Measurements from ENCODE around the gene ARHGEF17. TPM values are rescaled to one million over a fixed set of nuclear protein-coding genes. Genes with fewer than 3 reads are reported as not detected.
A peak's percentile ranks its signal among the peaks of the same experiment; 100 is the strongest.

Gene ARHGEF17
- total and polyA plus RNA-seq, 4 experiments from 2014 or later, result 0.23 TPM; not detected in 3

- Histone ChIP-seq H3K27ac (ENCODE audit: low read depth, low read length) (no peak overlapping the region), H3K36me3 (ENCODE audit: insufficient read depth, low read length) (no peaks in the 10 kb centered on the region), H3K27me3 (ENCODE audit: insufficient read depth, low read length) (no peaks in the 10 kb centered on the region), H3K4me1 (ENCODE audit: insufficient read depth, low read length) (no peaks in the 10 kb centered on the region), H3K9me3 (ENCODE audit: control insufficient read depth in 1 of 2, low read length in 2 of 2) (no peaks in the 10 kb centered on the region), H3K4me3 (ENCODE audit: low read length in 2 of 2) (no peak overlapping the region)
- Mint-ChIP-seq H3K36me3 (no peaks in the 10 kb centered on the region), H3K4me1 (no peaks in the 10 kb centered on the region), H3K27me3 (peaks cover 2 to 3% of the 10 kb centered on the region in 2 donors), H3K4me3 (no peak overlapping the region), H3K9me3 (no peaks in the 10 kb centered on the region), H3K27ac (peak overlapping the region in 1 of 7 donors; percentile 35)
- intact Hi-C loops (cut with micrococcal nuclease), result no loop called here
- ChIA-PET POLR2A (ENCODE audit: partially characterized antibody) (no interaction called here), CTCF (ENCODE audit: partially characterized antibody) (no interaction called here)
- DNase-seq, result no peak
Measured at GRCh38 chr11:73274722-73275380, 33.2 kb upstream of the ARHGEF17 start.

GRCh38 chr11:73275381-73275750 lies 32.7 kb upstream of the ARHGEF17 start:
- no peaks in the 10 kb centered on the region for H3K36me3 Mint-ChIP-seq
- H3K4me3 Mint-ChIP-seq, result no peak overlapping the region
- DNase-seq, result no peak
- POLR2A ChIA-PET (ENCODE audit: partially characterized antibody), result no interaction called here
- intact Hi-C loops (cut with micrococcal nuclease), result no loop called here
- no peaks in the 10 kb centered on the region for H3K4me1 ChIP-seq (ENCODE audit: insufficient read depth, low read length)
- H3K4me1 Mint-ChIP-seq, result no peaks in the 10 kb centered on the region
- H3K9me3 Mint-ChIP-seq, result no peaks in the 10 kb centered on the region
- no peak overlapping the region for H3K27ac Mint-ChIP-seq
- CTCF ChIA-PET (ENCODE audit: partially characterized antibody), result no interaction called here
- H3K9me3 ChIP-seq (ENCODE audit: control insufficient read depth in 1 of 2, low read length in 2 of 2), result no peaks in the 10 kb centered on the region
- no peak overlapping the region for H3K27ac ChIP-seq (ENCODE audit: low read depth, low read length)
- no peak overlapping the region for H3K4me3 ChIP-seq (ENCODE audit: low read length in 2 of 2)
- H3K27me3 ChIP-seq (ENCODE audit: insufficient read depth, low read length), result no peaks in the 10 kb centered on the region
- no peaks in the 10 kb centered on the region for H3K36me3 ChIP-seq (ENCODE audit: insufficient read depth, low read length)
- peaks cover 2% of the 10 kb centered on the region in 2 donors for H3K27me3 Mint-ChIP-seq

- CTCF ChIA-PET (ENCODE audit: partially characterized antibody), result no interaction called here
- intact Hi-C loops (cut with micrococcal nuclease), result no loop called here
Measured at GRCh38 chr11:73277467-73277866, 30.6 kb upstream of the ARHGEF17 start.

DNA sequence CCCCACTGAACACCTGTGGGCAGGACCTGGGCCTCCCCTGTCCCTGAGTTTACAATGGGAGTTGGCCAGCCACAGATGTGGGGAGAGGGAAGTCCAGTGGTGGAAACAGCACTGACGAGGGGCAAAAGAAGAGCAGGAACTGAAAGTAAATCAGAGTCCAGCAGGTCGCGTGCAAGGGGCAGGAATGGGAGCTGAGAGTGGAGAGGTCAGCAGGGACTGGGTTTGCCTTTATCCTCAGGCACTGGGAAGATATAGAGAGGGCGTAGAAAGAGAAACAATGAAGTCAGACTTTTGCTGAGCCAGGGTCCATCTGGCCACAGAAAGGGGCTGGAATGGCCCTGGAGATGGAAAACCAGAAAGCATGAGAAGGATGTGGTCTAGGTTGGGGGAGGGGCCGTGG lies 27.4 kb upstream of the ARHGEF17 start:
- no peak overlapping the region for H3K4me3 ChIP-seq (ENCODE audit: low read length in 2 of 2)
- DNase-seq, result no peak
- H3K36me3 ChIP-seq (ENCODE audit: insufficient read depth, low read length), result no peaks in the 10 kb centered on the region
- H3K27me3 ChIP-seq (ENCODE audit: insufficient read depth, low read length), result no peaks in the 10 kb centered on the region
- H3K27ac ChIP-seq (ENCODE audit: low read depth, low read length), result no peak overlapping the region
- Mint-ChIP-seq H3K9me3 (no peaks in the 10 kb centered on the region), H3K27ac (peak overlapping the region in 2 of 7 donors; percentile 60 to 72), H3K27me3 (peaks cover 1 to 4% of the 10 kb centered on the region in 2 donors), H3K4me3 (no peak overlapping the region), H3K4me1 (no peaks in the 10 kb centered on the region), H3K36me3 (no peaks in the 10 kb centered on the region)
- intact Hi-C loops (cut with micrococcal nuclease), result no loop called here
- ChIA-PET POLR2A (ENCODE audit: partially characterized antibody) (no interaction called here), CTCF (ENCODE audit: partially characterized antibody) (interaction anchor here (2.1 kb wide), 1 partner anchor 15 kb away, joined by 6 read pairs; no protein-coding TSS in a partner anchor)
- H3K4me1 ChIP-seq (ENCODE audit: insufficient read depth, low read length), result no peaks in the 10 kb centered on the region
- no peaks in the 10 kb centered on the region for H3K9me3 ChIP-seq (ENCODE audit: control insufficient read depth in 1 of 2, low read length in 2 of 2)

More at GRCh38 chr11:73277467-73277866, 30.6 kb upstream of the ARHGEF17 start:
- Histone ChIP-seq H3K27me3 (ENCODE audit: insufficient read depth, low read length) (no peaks in the 10 kb centered on the region), H3K4me3 (ENCODE audit: low read length in 2 of 2) (no peak overlapping the region), H3K4me1 (ENCODE audit: insufficient read depth, low read length) (no peaks in the 10 kb centered on the region), H3K9me3 (ENCODE audit: control insufficient read depth in 1 of 2, low read length in 2 of 2) (no peaks in the 10 kb centered on the region), H3K27ac (ENCODE audit: low read depth, low read length) (no peak overlapping the region), H3K36me3 (ENCODE audit: insufficient read depth, low read length) (no peaks in the 10 kb centered on the region)
- no peak overlapping the region for H3K27ac Mint-ChIP-seq
- no peaks in the 10 kb centered on the region for H3K36me3 Mint-ChIP-seq
- no peaks in the 10 kb centered on the region for H3K4me1 Mint-ChIP-seq
- H3K4me3 Mint-ChIP-seq, result no peak overlapping the region
- POLR2A ChIA-PET (ENCODE audit: partially characterized antibody), result no interaction called here
- DNase-seq, result no peak
- no peaks in the 10 kb centered on the region for H3K9me3 Mint-ChIP-seq
- peaks cover 4% of the 10 kb centered on the region in 2 donors for H3K27me3 Mint-ChIP-seq

DNA sequence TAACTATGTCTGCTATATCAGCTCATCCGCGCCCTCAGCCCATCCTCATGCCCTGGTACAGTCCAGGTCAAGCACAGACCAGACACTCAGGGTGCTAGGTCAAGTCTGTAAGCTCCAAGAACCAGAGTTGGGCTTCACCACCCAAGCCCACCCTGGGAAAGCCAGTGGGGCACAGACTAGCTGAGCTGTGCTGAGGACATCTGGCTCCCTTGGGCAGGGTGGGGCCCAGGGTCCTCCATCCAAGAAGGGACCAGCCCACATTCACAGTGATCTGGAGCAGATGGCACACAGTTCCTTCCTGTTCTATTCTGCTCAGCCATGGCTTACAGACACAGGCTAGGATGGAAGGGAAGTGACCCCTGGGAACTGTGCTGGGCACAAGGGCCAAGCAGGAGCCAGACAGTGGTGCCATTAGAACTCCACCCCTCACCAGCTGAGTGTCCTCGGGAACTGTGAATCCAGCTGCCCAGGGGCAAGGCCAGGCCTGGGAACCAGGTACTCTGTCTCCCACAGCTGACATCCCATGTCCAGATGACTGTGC lies 26.8 kb upstream of the ARHGEF17 start:
- Histone ChIP-seq H3K9me3 (ENCODE audit: control insufficient read depth in 1 of 2, low read length in 2 of 2) (no peaks in the 10 kb centered on the region), H3K4me1 (ENCODE audit: insufficient read depth, low read length) (no peaks in the 10 kb centered on the region), H3K27me3 (ENCODE audit: insufficient read depth, low read length) (no peaks in the 10 kb centered on the region), H3K36me3 (ENCODE audit: insufficient read depth, low read length) (no peaks in the 10 kb centered on the region), H3K27ac (ENCODE audit: low read depth, low read length) (no peak overlapping the region), H3K4me3 (ENCODE audit: low read length in 2 of 2) (no peak overlapping the region)
- H3K9me3 Mint-ChIP-seq, result no peaks in the 10 kb centered on the region
- ChIA-PET POLR2A (ENCODE audit: partially characterized antibody) (no interaction called here), CTCF (ENCODE audit: partially characterized antibody) (interaction anchor here (2.1 kb wide), 1 partner anchor 14 kb away, joined by 6 read pairs; no protein-coding TSS in a partner anchor)
- no peaks in the 10 kb centered on the region for H3K4me1 Mint-ChIP-seq
- no peak overlapping the region for H3K4me3 Mint-ChIP-seq
- H3K36me3 Mint-ChIP-seq, result no peaks in the 10 kb centered on the region
- no peak overlapping the region for H3K27ac Mint-ChIP-seq
- peaks cover 1 to 4% of the 10 kb centered on the region in 2 donors for H3K27me3 Mint-ChIP-seq
- intact Hi-C loops (cut with micrococcal nuclease), result no loop called here
- DNase-seq, result no peak

DNA sequence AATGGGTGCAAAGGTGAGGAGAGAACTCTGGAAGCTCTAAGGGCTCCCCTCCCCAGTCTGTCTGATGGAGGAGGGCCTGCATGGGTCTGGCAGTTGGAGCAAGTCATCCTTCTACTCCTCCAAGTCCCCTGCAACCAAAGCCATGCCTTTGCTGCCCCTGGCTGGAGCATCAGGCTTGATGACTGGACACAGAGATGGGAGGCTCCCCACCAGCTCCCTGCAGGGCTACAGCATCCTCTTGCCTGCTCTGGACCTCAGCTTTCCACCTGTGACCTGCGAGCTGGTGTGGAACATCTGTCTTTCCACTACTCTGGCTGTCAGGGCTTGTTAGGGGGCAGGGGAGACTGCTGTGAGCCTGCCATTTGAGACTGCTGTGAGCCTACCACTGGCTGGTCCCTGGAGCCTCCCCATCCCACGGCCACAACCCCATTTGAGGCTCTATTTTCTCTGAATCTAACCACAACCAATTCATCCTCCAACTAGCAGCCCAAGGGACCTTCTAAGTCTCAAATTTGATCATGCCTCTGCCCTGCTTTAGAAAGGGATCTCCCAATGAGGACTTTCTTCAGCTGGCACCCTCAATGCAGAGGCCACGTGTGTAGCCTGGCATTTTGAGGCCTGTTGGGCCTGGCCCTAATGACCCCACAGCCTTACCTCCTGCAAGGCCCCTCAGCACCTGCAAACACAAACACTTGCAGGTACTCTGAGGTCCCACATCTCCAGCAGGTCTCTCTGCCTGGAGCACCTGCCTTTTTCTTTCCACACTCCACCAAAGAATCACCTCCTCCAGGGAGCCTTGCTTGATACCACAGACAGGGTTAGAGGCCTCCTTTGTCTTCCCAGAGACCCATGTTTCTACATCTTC lies 26.0 kb upstream of the ARHGEF17 start:
- CTCF ChIA-PET (ENCODE audit: partially characterized antibody), result interaction anchor here (2.1 kb wide), 1 partner anchor 13 kb away, joined by 6 read pairs; no protein-coding TSS in a partner anchor

DNA sequence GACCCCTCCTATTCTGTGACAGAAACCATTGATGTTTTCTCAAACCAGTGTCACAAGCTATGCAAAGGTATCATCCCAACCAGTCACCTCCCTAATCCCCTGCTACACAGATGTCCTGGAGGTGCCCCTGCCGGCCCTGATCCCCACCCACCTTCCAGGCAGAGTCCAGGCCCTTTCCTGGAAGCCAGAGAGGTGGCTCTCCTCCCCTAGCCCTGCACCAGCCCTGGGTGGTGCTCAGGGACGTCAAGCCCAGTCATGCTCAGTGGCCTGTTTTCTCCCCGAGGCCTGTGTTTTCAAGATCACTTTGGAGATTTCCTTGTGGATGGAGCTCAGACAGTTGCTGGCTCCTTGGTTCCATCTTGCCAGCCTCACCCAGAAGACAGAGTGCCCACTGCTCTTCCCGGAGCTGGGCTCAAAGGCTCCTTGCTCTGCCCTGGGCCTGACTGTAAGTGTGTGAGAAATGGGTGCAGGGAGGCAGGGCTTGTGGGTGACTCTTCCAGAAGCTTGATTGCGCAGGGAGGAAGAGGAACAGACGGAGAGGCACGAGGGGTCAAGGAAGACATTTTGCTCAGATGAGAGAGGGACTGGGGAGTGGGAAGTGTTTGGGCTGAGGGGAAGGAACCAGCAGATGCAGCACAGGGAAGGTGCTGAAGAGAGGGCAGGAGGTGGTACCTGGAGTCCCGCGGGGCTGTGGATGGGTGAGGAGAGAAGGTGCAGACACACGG lies 24.6 kb upstream of the ARHGEF17 start:
- Histone ChIP-seq H3K27ac (ENCODE audit: low read depth, low read length) (no peak overlapping the region), H3K4me1 (ENCODE audit: insufficient read depth, low read length) (no peaks in the 10 kb centered on the region), H3K36me3 (ENCODE audit: insufficient read depth, low read length) (no peaks in the 10 kb centered on the region), H3K27me3 (ENCODE audit: insufficient read depth, low read length) (no peaks in the 10 kb centered on the region), H3K9me3 (ENCODE audit: control insufficient read depth in 1 of 2, low read length in 2 of 2) (no peaks in the 10 kb centered on the region), H3K4me3 (ENCODE audit: low read length in 2 of 2) (no peak overlapping the region)
- H3K4me1 Mint-ChIP-seq, result peaks cover 0 to 3% (median 0%) of the 10 kb centered on the region in 4 donors
- H3K36me3 Mint-ChIP-seq, result no peaks in the 10 kb centered on the region
- peak overlapping the region in 1 of 7 donors; percentile 50 for H3K27ac Mint-ChIP-seq
- ChIA-PET POLR2A (ENCODE audit: partially characterized antibody) (no interaction called here), CTCF (ENCODE audit: partially characterized antibody) (interaction anchor here (1.0 kb wide), 1 partner anchor 8 kb away, joined by 3 read pairs; no protein-coding TSS in a partner anchor)
- no peaks in the 10 kb centered on the region for H3K9me3 Mint-ChIP-seq
- intact Hi-C loops (cut with micrococcal nuclease), result no loop called here
- H3K4me3 Mint-ChIP-seq, result no peak overlapping the region
- H3K27me3 Mint-ChIP-seq, result peaks cover 1 to 4% of the 10 kb centered on the region in 2 donors
- DNase-seq, result no peak

More for the DNA sequence above, 26.0 kb upstream of the ARHGEF17 start:
- Mint-ChIP-seq H3K9me3 (no peaks in the 10 kb centered on the region), H3K27ac (peak overlapping the region in 1 of 7 donors; percentile 16), H3K4me1 (no peaks in the 10 kb centered on the region), H3K36me3 (no peaks in the 10 kb centered on the region), H3K4me3 (no peak overlapping the region), H3K27me3 (peaks cover 1 to 4% of the 10 kb centered on the region in 2 donors)
- Histone ChIP-seq H3K4me3 (ENCODE audit: low read length in 2 of 2) (no peak overlapping the region), H3K4me1 (ENCODE audit: insufficient read depth, low read length) (no peaks in the 10 kb centered on the region), H3K27ac (ENCODE audit: low read depth, low read length) (no peak overlapping the region), H3K27me3 (ENCODE audit: insufficient read depth, low read length) (no peaks in the 10 kb centered on the region), H3K36me3 (ENCODE audit: insufficient read depth, low read length) (no peaks in the 10 kb centered on the region), H3K9me3 (ENCODE audit: control insufficient read depth in 1 of 2, low read length in 2 of 2) (no peaks in the 10 kb centered on the region)
- intact Hi-C loops (cut with micrococcal nuclease), result no loop called here
- no peak for DNase-seq
- POLR2A ChIA-PET (ENCODE audit: partially characterized antibody), result no interaction called here
